ENCODE data around the gene NRG3. TPM values are rescaled to one million over a fixed set of nuclear protein-coding genes. Genes with fewer than 3 reads are reported as not detected.

NRG3 gene
- total and polyA plus RNA-seq, 2 of the 8 experiments (the other 6 are each of a cell fraction or from before 2014, with no cell fraction given): 4.2 to 5.0 TPM

- no peak for TF ChIP-seq RBBP5 (IDR thresholded peaks at IDR 0.05; ENCODE audit: borderline replicate concordance, low read depth, low read length)
These were observed 78.4 kb downstream of the NRG3 start (continued) for GRCh38 chr10:81953420-81953819.
